VCaP (cell line): Measurements from ENCODE around the gene S100A13.

ENCODE experiments used
- H3K27ac ChIP-seq: fragments of 450-650 bp; 2 replicates; pipeline ENCODE4 v1.5.1; 2017
- CTCF ChIP-seq: fragments of 450-650 bp; conservative IDR thresholded peaks from 2 replicates; pipeline ENCODE4 v1.5.1; 2017; ENCODE audit warnings: mild to moderate bottlenecking, moderate library complexity

S100A13 gene

GRCh38 chr1:153613406-153613805 lies 13.9 kb downstream of the S100A13 start:
- TF ChIP-seq CTCF, result no peak
- H3K27ac ChIP-seq, result no peak overlapping the region

GRCh38 chr1:153612755-153613331 lies 14.5 kb downstream of the S100A13 start, which contains the start of gene S100A16:
S100A16 (minus strand) TSS chr1:153613137; CDS start chr1:153608151, 4,986 bp downstream.
- H3K27ac ChIP-seq, result no peak within 1 kb of the TSS
- no peak for TF ChIP-seq CTCF

GRCh38 chr1:153612111-153612754 lies 15.1 kb downstream of the S100A13 start:
- H3K27ac ChIP-seq, result no peak overlapping the region
- TF ChIP-seq CTCF, result no peak

GRCh38 chr1:153611356-153611755 lies 15.9 kb downstream of the S100A13 start:
- H3K27ac ChIP-seq, result no peak overlapping the region

GRCh38 chr1:153610811-153611301 lies 16.4 kb downstream of the S100A13 start:
- H3K27ac ChIP-seq, result no peak overlapping the region
- TF ChIP-seq CTCF, result no peak

More at GRCh38 chr1:153611356-153611755, 15.9 kb downstream of the S100A13 start:
- TF ChIP-seq CTCF, result no peak

- no peak for TF ChIP-seq CTCF
- H3K27ac ChIP-seq, result no peak overlapping the region
These were observed 17.0 kb downstream of the S100A13 start for GRCh38 chr1:153610334-153610733.

GRCh38 chr1:153609585-153609907 lies 17.8 kb downstream of the S100A13 start:
- TF ChIP-seq CTCF, result no peak

More at GRCh38 chr1:153609585-153609907, 17.8 kb downstream of the S100A13 start:
- H3K27ac ChIP-seq, result no peak overlapping the region
